Measurements from ENCODE around the gene PER1. TPM values are rescaled to one million over a fixed set of nuclear protein-coding genes. Genes with fewer than 3 reads are reported as not detected.

PER1 gene
- total and polyA plus RNA-seq, 2 of the 13 experiments (the other 11 are each of a cell fraction or from before 2014, with no cell fraction given): 2.6 to 3.6 TPM

DNA sequence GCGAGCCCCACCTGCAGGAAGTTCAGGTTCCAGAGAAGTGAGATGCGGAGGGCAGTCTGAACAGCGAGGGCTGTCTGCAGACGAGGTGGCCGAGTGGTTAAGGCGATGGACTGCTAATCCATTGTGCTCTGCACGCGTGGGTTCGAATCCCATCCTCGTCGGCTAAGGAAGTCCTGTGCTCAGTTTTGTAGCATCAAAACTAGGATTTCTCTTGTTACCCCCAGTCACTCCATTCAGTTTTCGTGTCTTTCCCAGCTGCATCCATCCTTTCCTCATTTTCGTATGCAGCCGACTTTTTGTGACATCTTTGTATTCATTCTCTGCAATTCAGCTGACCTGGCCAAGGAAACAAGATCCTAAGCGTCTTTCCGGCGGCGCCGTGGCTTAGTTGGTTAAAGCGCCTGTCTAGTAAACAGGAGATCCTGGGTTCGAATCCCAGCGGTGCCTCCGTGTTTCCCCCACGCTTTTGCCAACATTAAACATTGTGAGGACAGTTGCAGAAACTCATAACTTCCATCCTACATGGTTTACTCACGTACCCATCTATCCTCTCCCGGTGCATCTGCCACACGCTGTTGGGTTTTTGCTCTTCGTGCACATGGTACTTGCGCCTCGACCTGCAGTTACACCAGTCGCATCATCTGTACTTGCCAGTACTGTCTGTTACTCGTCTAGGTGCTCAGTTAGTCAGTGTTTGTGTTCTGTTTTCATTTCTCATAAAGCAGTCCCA lies 34.7 kb upstream of the PER1 start (continued):
- TF ChIP-seq, protein P1, sequence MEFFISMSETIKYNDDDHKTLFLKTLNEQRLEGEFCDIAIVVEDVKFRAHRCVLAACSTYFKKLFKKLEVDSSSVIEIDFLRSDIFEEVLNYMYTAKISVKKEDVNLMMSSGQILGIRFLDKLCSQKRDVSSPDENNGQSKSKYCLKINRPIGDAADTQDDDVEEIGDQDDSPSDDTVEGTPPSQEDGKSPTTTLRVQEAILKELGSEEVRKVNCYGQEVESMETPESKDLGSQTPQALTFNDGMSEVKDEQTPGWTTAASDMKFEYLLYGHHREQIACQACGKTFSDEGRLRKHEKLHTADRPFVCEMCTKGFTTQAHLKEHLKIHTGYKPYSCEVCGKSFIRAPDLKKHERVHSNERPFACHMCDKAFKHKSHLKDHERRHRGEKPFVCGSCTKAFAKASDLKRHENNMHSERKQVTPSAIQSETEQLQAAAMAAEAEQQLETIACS (CRISPR knock-in tag; IDR thresholded peaks at IDR 0.05): 0 out of 2 replicates have a peak, but pooled peaks have one; percentile 28
- TF ChIP-seq MIXL1 (CRISPR knock-in tag; IDR thresholded peaks at IDR 0.05): peak; percentile 65; the same call in 1 of the 2 replicates
- TF ChIP-seq, protein P2, sequence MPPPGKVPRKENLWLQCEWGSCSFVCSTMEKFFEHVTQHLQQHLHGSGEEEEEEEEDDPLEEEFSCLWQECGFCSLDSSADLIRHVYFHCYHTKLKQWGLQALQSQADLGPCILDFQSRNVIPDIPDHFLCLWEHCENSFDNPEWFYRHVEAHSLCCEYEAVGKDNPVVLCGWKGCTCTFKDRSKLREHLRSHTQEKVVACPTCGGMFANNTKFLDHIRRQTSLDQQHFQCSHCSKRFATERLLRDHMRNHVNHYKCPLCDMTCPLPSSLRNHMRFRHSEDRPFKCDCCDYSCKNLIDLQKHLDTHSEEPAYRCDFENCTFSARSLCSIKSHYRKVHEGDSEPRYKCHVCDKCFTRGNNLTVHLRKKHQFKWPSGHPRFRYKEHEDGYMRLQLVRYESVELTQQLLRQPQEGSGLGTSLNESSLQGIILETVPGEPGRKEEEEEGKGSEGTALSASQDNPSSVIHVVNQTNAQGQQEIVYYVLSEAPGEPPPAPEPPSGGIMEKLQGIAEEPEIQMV (CRISPR knock-in tag; IDR thresholded peaks at IDR 0.05; ENCODE audit: low read depth): no peak
- TF ChIP-seq ZNF205 (CRISPR knock-in tag; IDR thresholded peaks at IDR 0.05): no peak
- TF ChIP-seq, protein P3, sequence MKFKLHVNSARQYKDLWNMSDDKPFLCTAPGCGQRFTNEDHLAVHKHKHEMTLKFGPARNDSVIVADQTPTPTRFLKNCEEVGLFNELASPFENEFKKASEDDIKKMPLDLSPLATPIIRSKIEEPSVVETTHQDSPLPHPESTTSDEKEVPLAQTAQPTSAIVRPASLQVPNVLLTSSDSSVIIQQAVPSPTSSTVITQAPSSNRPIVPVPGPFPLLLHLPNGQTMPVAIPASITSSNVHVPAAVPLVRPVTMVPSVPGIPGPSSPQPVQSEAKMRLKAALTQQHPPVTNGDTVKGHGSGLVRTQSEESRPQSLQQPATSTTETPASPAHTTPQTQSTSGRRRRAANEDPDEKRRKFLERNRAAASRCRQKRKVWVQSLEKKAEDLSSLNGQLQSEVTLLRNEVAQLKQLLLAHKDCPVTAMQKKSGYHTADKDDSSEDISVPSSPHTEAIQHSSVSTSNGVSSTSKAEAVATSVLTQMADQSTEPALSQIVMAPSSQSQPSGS (CRISPR knock-in tag; IDR thresholded peaks at IDR 0.05): no peak; the same call in 1 of the 2 replicates
- TF ChIP-seq, protein P4, sequence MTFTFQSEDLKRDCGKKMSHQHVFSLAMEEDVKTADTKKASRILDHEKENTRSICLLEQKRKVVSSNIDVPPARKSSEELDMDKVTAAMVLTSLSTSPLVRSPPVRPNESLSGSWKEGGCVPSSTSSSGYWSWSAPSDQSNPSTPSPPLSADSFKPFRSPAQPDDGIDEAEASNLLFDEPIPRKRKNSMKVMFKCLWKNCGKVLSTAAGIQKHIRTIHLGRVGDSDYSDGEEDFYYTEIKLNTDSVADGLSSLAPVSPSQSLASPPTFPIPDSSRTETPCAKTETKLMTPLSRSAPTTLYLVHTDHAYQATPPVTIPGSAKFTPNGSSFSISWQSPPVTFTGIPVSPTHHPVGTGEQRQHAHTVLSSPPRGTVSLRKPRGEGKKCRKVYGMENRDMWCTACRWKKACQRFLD (CRISPR knock-in tag; IDR thresholded peaks at IDR 0.05; ENCODE audit: borderline replicate concordance): peak; percentile 64; the same call in 1 of the 2 replicates
- TF ChIP-seq DMAP1 (CRISPR knock-in tag; IDR thresholded peaks at IDR 0.05): no peak; the same call in 1 of the 2 replicates
- no peak for TF ChIP-seq KDM3A (CRISPR knock-in tag; IDR thresholded peaks at IDR 0.05; ENCODE audit: low read depth)
- TF ChIP-seq REPIN1 (CRISPR knock-in tag; IDR thresholded peaks at IDR 0.05; ENCODE audit: borderline replicate concordance, low read depth): 0 out of 2 replicates have a peak, but pooled peaks have one; percentile 46
- TF ChIP-seq ZNF296 (CRISPR knock-in tag; conservative IDR thresholded peaks at IDR 0.05): no peak
- peak; percentile 67 for TF ChIP-seq GABPB1 (CRISPR knock-in tag; IDR thresholded peaks at IDR 0.05)
- peak; percentile 75; the same call in 1 of the 2 replicates for TF ChIP-seq ZNF556 (CRISPR knock-in tag; IDR thresholded peaks at IDR 0.05; ENCODE audit: borderline replicate concordance)
- TF ChIP-seq ZNF230 (CRISPR knock-in tag; IDR thresholded peaks at IDR 0.05): peak; percentile 73; the same call in 1 of the 2 replicates
- peak; percentile 21 for TF ChIP-seq SALL2 (CRISPR knock-in tag; IDR thresholded peaks at IDR 0.05)
- no peak for TF ChIP-seq RAD21 (CRISPR knock-in tag; IDR thresholded peaks at IDR 0.05)
- TF ChIP-seq ZSCAN21 (CRISPR knock-in tag; IDR thresholded peaks at IDR 0.05; ENCODE audit: borderline replicate concordance): peak; percentile 45; the same call in 1 of the 2 replicates
- no peak for TF ChIP-seq ZNF589 (CRISPR knock-in tag; conservative IDR thresholded peaks at IDR 0.05)
- peak; percentile 25; the same call in 1 of the 2 replicates for TF ChIP-seq ZSCAN25 (CRISPR knock-in tag; IDR thresholded peaks at IDR 0.05)
- TF ChIP-seq MIER2 (CRISPR knock-in tag; IDR thresholded peaks at IDR 0.05): no peak; the same call in 1 of the 2 replicates
- peak; percentile 64; the same call in 1 of the 2 replicates for TF ChIP-seq SIN3A (IDR thresholded peaks at IDR 0.05; ENCODE audit: borderline replicate concordance, low read depth, low read length)
- TF ChIP-seq, protein P5, sequence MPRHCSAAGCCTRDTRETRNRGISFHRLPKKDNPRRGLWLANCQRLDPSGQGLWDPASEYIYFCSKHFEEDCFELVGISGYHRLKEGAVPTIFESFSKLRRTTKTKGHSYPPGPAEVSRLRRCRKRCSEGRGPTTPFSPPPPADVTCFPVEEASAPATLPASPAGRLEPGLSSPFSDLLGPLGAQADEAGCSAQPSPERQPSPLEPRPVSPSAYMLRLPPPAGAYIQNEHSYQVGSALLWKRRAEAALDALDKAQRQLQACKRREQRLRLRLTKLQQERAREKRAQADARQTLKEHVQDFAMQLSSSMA (CRISPR knock-in tag; IDR thresholded peaks at IDR 0.05): peak; percentile 71; the same call in 1 of the 2 replicates

All from HepG2 (cell line).